K562 (cell line): Measurements from ENCODE around the gene ABCA3. TPM values are rescaled to one million over a fixed set of nuclear protein-coding genes. Genes with fewer than 3 reads are reported as not detected.

Experiments used
- ATAC-seq: fragments of 200-7000 bp; cut with Tn5 transposase; 3 replicates; pipeline ENCODE4 v1.9.1; 2020; ENCODE audit warnings: moderate library complexity
- BruUV-seq: library from RNA; stranded (reverse); fragments of 400-500 nt; replicated peaks from 2 replicates; lab custom pipeline; 2021; lab: Mats Ljungman, UMichigan
- CTCF ChIA-PET: fragments of 300-600 bp; formaldehyde crosslinking; extraction: SDS; loops from one replicate; lab custom pipeline; 2021; ENCODE audit warnings: low intra/inter-chr PET ratio; lab: Yijun Ruan, JAX
- POLR2A ChIA-PET: fragments of 300-600, 350-650 bp; sonication (Branson Sonifier 250); formaldehyde crosslinking; extraction: SDS; loops from one replicate; lab custom pipeline; 2021; ENCODE audit warnings: antibody characterized with exemption, inconsistent platforms; lab: Yijun Ruan, JAX
- DNase-seq, 4 experiments: peaks; one replicate each; pipeline versions ENCODE4 v3.0.0 to v3.0.0-alpha.2; 2011 to 2018; ENCODE audit warnings: low spot score in 3 of 4, mixed read lengths in 3 of 4; ENCODE audit errors: extremely low read depth in 1 of 4
- FAIRE-seq: peaks from 2 replicates; lab custom pipeline; 2011; peaks lifted over from hg19 to GRCh38; lab: Jason Lieb, UNC
- H2AFZ ChIP-seq: 2 replicates; pipeline ENCODE4 v1.6.0; 2011; ENCODE audit warnings: low read depth, low read length, control low read depth, inconsistent platforms
- H3K27ac ChIP-seq: fragments of 200-600 bp; 3 replicates; pipeline ENCODE4 v1.8.0; 2011; ENCODE audit warnings: low read depth, mild to moderate bottlenecking, control low read depth, inconsistent platforms, low read length, moderate library complexity, mixed read lengths; ENCODE audit errors: extremely low read depth
- H3K27me3 ChIP-seq, 2 experiments: fragments of 300-600 bp in 1 of 2; 2 replicates in 1 of 2; 3 replicates in 1 of 2; pipeline versions ENCODE4 v1.6.0 to v1.8.0; 2011; ENCODE audit warnings: inconsistent platforms in 2 of 2, low read length in 2 of 2, mild to moderate bottlenecking in 1 of 2, mixed read lengths in 1 of 2, moderate library complexity in 1 of 2; ENCODE audit not compliant: control insufficient read depth in 2 of 2, insufficient read depth in 2 of 2
- H3K36me3 ChIP-seq: fragments of 300-600 bp; 3 replicates; pipeline ENCODE4 v1.8.0; 2011; ENCODE audit warnings: mild to moderate bottlenecking, low read length, inconsistent platforms; ENCODE audit not compliant: control insufficient read depth, insufficient read depth
- H3K4me1 ChIP-seq, 2 experiments: fragments of 200-600 bp in 1 of 2; replicated peaks in 1 of 2; 2 replicates in 1 of 2; 3 replicates in 1 of 2; pipeline versions ENCODE4 v1.5.1 to v1.8.0; 2011; ENCODE audit warnings: inconsistent platforms in 2 of 2, low read length in 2 of 2, mild to moderate bottlenecking in 1 of 2, mixed read lengths in 1 of 2, moderate library complexity in 1 of 2; ENCODE audit not compliant: control insufficient read depth in 2 of 2, insufficient read depth in 2 of 2
- H3K4me2 ChIP-seq: 2 replicates; pipeline ENCODE4 v1.6.1; 2011; ENCODE audit warnings: low read length, control low read depth, inconsistent platforms, mixed read lengths; ENCODE audit not compliant: insufficient read depth
- H3K4me3 ChIP-seq: fragments of 200-600 bp; sonication (generic), shearing (Covaris generic); 2 replicates; pipeline ENCODE4 v1.5.1; 2016; ENCODE audit warnings: control low read depth, inconsistent platforms
- H3K79me2 ChIP-seq: fragments of 200-600 bp; 3 replicates; pipeline ENCODE4 v1.8.0; 2011; ENCODE audit warnings: low read length, inconsistent platforms; ENCODE audit not compliant: control insufficient read depth, insufficient read depth
- H3K9ac ChIP-seq, 2 experiments: 2 replicates each; pipeline versions ENCODE4 v1.6.0 to v1.6.1; 2011; ENCODE audit warnings: low read depth in 2 of 2, low read length in 2 of 2, control low read depth in 1 of 2, inconsistent platforms in 1 of 2, mild to moderate bottlenecking in 1 of 2, mixed read lengths in 1 of 2; ENCODE audit not compliant: insufficient read depth in 1 of 2
- H3K9me1 ChIP-seq: one replicate; pipeline ENCODE4 v1.6.0; 2011; ENCODE audit warnings: inconsistent platforms, mild to moderate bottlenecking, low read length, moderate library complexity; ENCODE audit not compliant: control insufficient read depth, insufficient read depth
- H3K9me3 ChIP-seq: replicated peaks from 2 replicates; pipeline ENCODE4 v1.5.1; 2011; ENCODE audit warnings: low read depth, low read length, inconsistent platforms; ENCODE audit not compliant: control insufficient read depth, insufficient read depth
- H4K20me1 ChIP-seq: replicated peaks from 2 replicates; pipeline ENCODE4 v1.6.1; 2011; ENCODE audit warnings: low read length, inconsistent platforms, mixed read lengths; ENCODE audit not compliant: control insufficient read depth, insufficient read depth
- BRCA1 ChIP-seq, 2 experiments: fragments of 450-650 bp in 1 of 2; sonication (generic) in 1 of 2; formaldehyde crosslinking in 1 of 2; IDR thresholded peaks; 2 replicates each; pipeline versions ENCODE4 v1.5.0 to v1.6.1; 2017 to 2020; ENCODE audit warnings: mild to moderate bottlenecking in 1 of 2, missing genetic modification reagents in 1 of 2
- DPF2 ChIP-seq: fragments of 450-650 bp; IDR thresholded peaks from 2 replicates; pipeline ENCODE4 v1.6.1; 2016
- GATAD2B ChIP-seq: fragments of 450-650 bp; IDR thresholded peaks from 2 replicates; pipeline ENCODE4 v1.6.1; 2017; ENCODE audit warnings: mild to moderate bottlenecking, borderline replicate concordance
- HIVEP1 ChIP-seq: fragments of 250-450 bp; sonication (Bioruptor Pico); IDR thresholded peaks from 2 replicates; pipeline ENCODE4 v1.4.0; 2020; ENCODE audit warnings: mild to moderate bottlenecking
- MAFG ChIP-seq: fragments of 450-650 bp; conservative IDR thresholded peaks from 2 replicates; pipeline ENCODE4 v1.6.1; 2016; ENCODE audit warnings: missing genetic modification characterization, missing compliant biosample characterization
- NFIC ChIP-seq: fragments of 450-650 bp; IDR thresholded peaks from 2 replicates; pipeline ENCODE4 v1.6.1; 2017; ENCODE audit warnings: mild to moderate bottlenecking, inconsistent platforms
- POLR2A ChIP-seq: fragments of 450-650 bp; conservative IDR thresholded peaks from 2 replicates; pipeline ENCODE4 v1.6.1; 2016
- SMC3 ChIP-seq: conservative IDR thresholded peaks from 2 replicates; pipeline ENCODE4 v1.6.1; 2011; ENCODE audit warnings: low read depth, low read length, improper control_type of control experiment; ENCODE audit not compliant: insufficient read depth
- TEAD4 ChIP-seq, 2 experiments: sonication (generic) in 1 of 2; formaldehyde crosslinking in 1 of 2; IDR thresholded peaks; 2 replicates each; pipeline versions ENCODE4 v1.6.1 to v1.8.0; 2012 to 2022; ENCODE audit warnings: borderline replicate concordance in 1 of 2, inconsistent platforms in 1 of 2, low read length in 1 of 2, mild to moderate bottlenecking in 1 of 2, missing genetic modification reagents in 1 of 2
- ZBTB7A ChIP-seq: IDR thresholded peaks from 2 replicates; pipeline ENCODE4 v1.6.1; 2011; ENCODE audit warnings: low read depth, mild to moderate bottlenecking, low read length, moderate library complexity, borderline replicate concordance; ENCODE audit not compliant: control insufficient read depth
- ZC3H11A ChIP-seq: IDR thresholded peaks from 2 replicates; pipeline ENCODE4 v1.6.1; 2012; ENCODE audit warnings: low read depth, low read length, improper control_type of control experiment
- ZNF174 ChIP-seq: fragments of 250-450 bp; sonication (Bioruptor Pico); IDR thresholded peaks from 2 replicates; pipeline ENCODE4 v1.4.0; 2020; ENCODE audit warnings: mild to moderate bottlenecking
- ZNF583 ChIP-seq: fragments of 250-450 bp; sonication (Bioruptor Pico); IDR thresholded peaks from 2 replicates; pipeline ENCODE4 v1.4.0; 2020
- ZNF589 ChIP-seq: fragments of 200-800 bp; sonication (Bioruptor generic); IDR thresholded peaks from 2 replicates; pipeline ENCODE4 v1.6.1; 2016; ENCODE audit warnings: low read depth, missing genetic modification characterization, missing compliant biosample characterization
- WGBS: fragments of 100-300 bp; shearing (Covaris generic); methylation state at CpG from one replicate; pipeline ENCODE4 v1.1.6; 2016; ENCODE audit warnings: low coverage, mixed read lengths; ENCODE audit not compliant: insufficient coverage; ENCODE audit errors: missing lambda C conversion rate; 5-methylcytosine and 5-hydroxymethylcytosine counted together
- in situ Hi-C: fragments of 300-500 bp; cut with MboI; formaldehyde crosslinking; loops from 4 replicates; pipeline ENCODE4 v1.15.0; 2018; ENCODE audit warnings: inconsistent platforms, mixed read lengths
- intact Hi-C: fragments of 100-400 bp; cut with micrococcal nuclease; formaldehyde crosslinking; loops from 2 replicates; pipeline ENCODE4 v1.14.2; 2022
- polyA plus RNA-seq, 8 experiments: library from polyadenylated mRNA; depleted of rRNA in 4 of 8; stranded (reverse) in 5 of 8; unstranded in 3 of 8; fragments of >200 nt; fragmentation: Nextera tagmentation in 2 of 8; fragmentation: Illumina TruSeq in 1 of 8; extraction: Ambion mirVana in 2 of 8; extraction: Trizol in 1 of 8; gene quantifications; 2 replicates each; pipeline versions ENCODE4 v1.2.1 to v1.2.3, GENCODE V29; 2011 to 2014; ENCODE audit warnings: inconsistent platforms in 1 of 8, missing spikeins in 1 of 8
- total RNA-seq, 7 experiments: library from RNA; depleted of rRNA in 6 of 7; stranded (reverse); fragments of >200 nt in 6 of 7; fragmentation: Illumina TruSeq in 2 of 7; extraction: Trizol in 2 of 7; gene quantifications; 2 replicates each; pipeline versions ENCODE4 v1.2.1 to v1.2.3, GENCODE V29; 2011 to 2021; ENCODE audit warnings: low replicate concordance in 1 of 7
- TF ChIP-seq, protein P1 (sequence below): sonication (generic); formaldehyde crosslinking; IDR thresholded peaks from 2 replicates; pipeline ENCODE4 v1.9.0; 2022; ENCODE audit warnings: mild to moderate bottlenecking, missing genetic modification reagents
- TF ChIP-seq, protein P2 (sequence below): sonication (generic); formaldehyde crosslinking; IDR thresholded peaks from 2 replicates; pipeline ENCODE4 v1.8.1; 2023; ENCODE audit warnings: mild to moderate bottlenecking, missing genetic modification reagents
- TF ChIP-seq, protein P3 (sequence below): fragments of 250-450 bp; sonication (Bioruptor Pico); IDR thresholded peaks from 2 replicates; pipeline ENCODE4 v1.8.0; 2022; ENCODE audit warnings: moderate library complexity, mild to moderate bottlenecking, inconsistent platforms

Gene ABCA3
- total and polyA plus RNA-seq, 9 of the 15 experiments (the other 6 are each of a cell fraction or from before 2014, with no cell fraction given) = 0.66 to 23.7 (median 6.9) TPM

DNA sequence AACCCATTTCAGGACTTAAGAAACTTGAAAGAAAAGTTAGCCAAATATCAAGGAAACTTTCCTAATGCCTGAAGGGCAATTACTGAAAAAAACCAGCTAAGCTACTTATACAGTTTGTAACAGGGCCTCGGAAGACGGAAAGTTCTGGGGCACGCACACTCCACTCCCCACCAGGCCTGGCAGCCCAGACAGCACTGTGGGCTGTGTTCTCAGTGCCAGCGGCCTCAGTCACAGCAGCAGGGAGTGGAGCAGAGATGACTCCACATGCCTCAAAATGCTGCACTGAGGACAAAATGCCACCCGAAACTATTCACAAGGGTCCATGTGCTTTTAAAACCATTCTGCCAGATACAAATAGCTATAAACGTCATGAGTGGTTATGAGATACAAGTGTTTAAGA lies 82.8 kb downstream of the ABCA3 start:
- Histone ChIP-seq H2AFZ (no peak overlapping the region), H4K20me1 (peaks cover 2% of the 10 kb centered on the region; the same call in 1 of the 2 replicates), H3K4me1 (peaks cover 0 to 2% of the 10 kb centered on the region in 2 experiments; a peak in 1 of 5 replicates), H3K27me3 (no peaks in the 10 kb centered on the region), H3K9me3 (no peaks in the 10 kb centered on the region), H3K9ac (0 out of 4 replicates have a peak overlapping the region, but pooled peaks of 1 of the 2 experiments have one; percentile 23), H3K9me1 (no peaks in the 10 kb centered on the region), H3K79me2 (peaks cover 30% of the 10 kb centered on the region), H3K4me3 (no peak overlapping the region), H3K4me2 (no peak overlapping the region), H3K36me3 (peaks cover 99% of the 10 kb centered on the region), H3K27ac (no peak overlapping the region)
- ATAC-seq = no peak
- ChIA-PET POLR2A (interaction anchor here (0.5 to 3.4 kb wide), 6 partner anchors 8 to 293 kb away, joined by 3 to 14 read pairs (median 4); partner anchors contain the start of genes RNPS1 and RPS2), CTCF (no interaction called here)
- DNase-seq = no peak
- 94% methylated on average over 6 of the region's 6 CpGs for WGBS
- no peak for FAIRE-seq
- BruUV-seq = no TSS peak
- intact Hi-C loops (no loop called here), in situ Hi-C loops (no loop called here)
- TF ChIP-seq NFIC (no peak), DPF2 (no peak), ZC3H11A (no peak), ZNF583 (CRISPR knock-in tag) (no peak), ZBTB7A (no peak), TEAD4 (IDR thresholded peaks at IDR 0.05; ENCODE audit: low read length) (no peak), TEAD4 (CRISPR knock-in tag; IDR thresholded peaks at IDR 0.05; ENCODE audit: borderline replicate concordance) (no peak), MAFG (tag) (no peak), BRCA1 (IDR thresholded peaks at IDR 0.05) (no peak), BRCA1 (CRISPR knock-in tag; IDR thresholded peaks at IDR 0.05) (no peak), ZNF589 (CRISPR knock-in tag) (no peak), HIVEP1 (CRISPR knock-in tag) (no peak), GATAD2B (no peak), SMC3 (no peak), ZNF174 (CRISPR knock-in tag) (no peak), POLR2A (no peak)
- TF ChIP-seq, protein P1, sequence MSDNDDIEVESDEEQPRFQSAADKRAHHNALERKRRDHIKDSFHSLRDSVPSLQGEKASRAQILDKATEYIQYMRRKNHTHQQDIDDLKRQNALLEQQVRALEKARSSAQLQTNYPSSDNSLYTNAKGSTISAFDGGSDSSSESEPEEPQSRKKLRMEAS (CRISPR knock-in tag) = no peak
- TF ChIP-seq, protein P2, sequence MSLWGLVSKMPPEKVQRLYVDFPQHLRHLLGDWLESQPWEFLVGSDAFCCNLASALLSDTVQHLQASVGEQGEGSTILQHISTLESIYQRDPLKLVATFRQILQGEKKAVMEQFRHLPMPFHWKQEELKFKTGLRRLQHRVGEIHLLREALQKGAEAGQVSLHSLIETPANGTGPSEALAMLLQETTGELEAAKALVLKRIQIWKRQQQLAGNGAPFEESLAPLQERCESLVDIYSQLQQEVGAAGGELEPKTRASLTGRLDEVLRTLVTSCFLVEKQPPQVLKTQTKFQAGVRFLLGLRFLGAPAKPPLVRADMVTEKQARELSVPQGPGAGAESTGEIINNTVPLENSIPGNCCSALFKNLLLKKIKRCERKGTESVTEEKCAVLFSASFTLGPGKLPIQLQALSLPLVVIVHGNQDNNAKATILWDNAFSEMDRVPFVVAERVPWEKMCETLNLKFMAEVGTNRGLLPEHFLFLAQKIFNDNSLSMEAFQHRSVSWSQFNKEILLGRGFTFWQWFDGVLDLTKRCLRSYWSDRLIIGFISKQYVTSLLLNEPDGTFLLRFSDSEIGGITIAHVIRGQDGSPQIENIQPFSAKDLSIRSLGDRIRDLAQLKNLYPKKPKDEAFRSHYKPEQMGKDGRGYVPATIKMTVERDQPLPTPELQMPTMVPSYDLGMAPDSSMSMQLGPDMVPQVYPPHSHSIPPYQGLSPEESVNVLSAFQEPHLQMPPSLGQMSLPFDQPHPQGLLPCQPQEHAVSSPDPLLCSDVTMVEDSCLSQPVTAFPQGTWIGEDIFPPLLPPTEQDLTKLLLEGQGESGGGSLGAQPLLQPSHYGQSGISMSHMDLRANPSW = no peak
- TF ChIP-seq, protein P3, sequence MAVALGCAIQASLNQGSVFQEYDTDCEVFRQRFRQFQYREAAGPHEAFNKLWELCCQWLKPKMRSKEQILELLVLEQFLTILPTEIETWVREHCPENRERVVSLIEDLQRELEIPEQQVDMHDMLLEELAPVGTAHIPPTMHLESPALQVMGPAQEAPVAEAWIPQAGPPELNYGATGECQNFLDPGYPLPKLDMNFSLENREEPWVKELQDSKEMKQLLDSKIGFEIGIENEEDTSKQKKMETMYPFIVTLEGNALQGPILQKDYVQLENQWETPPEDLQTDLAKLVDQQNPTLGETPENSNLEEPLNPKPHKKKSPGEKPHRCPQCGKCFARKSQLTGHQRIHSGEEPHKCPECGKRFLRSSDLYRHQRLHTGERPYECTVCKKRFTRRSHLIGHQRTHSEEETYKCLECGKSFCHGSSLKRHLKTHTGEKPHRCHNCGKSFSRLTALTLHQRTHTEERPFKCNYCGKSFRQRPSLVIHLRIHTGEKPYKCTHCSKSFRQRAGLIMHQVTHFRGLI (CRISPR knock-in tag) = no peak
